GM21825 (cell line): ENCODE data around the gene CACNA1G.

ENCODE experiments used
- ATAC-seq: cut with Tn5 transposase; IDR thresholded peaks from one replicate; pipeline ENCODE4 v1.9.1; 2021; ENCODE audit warnings: mild to moderate bottlenecking, moderate library complexity; ENCODE audit not compliant: unreplicated experiment

CACNA1G gene

DNA sequence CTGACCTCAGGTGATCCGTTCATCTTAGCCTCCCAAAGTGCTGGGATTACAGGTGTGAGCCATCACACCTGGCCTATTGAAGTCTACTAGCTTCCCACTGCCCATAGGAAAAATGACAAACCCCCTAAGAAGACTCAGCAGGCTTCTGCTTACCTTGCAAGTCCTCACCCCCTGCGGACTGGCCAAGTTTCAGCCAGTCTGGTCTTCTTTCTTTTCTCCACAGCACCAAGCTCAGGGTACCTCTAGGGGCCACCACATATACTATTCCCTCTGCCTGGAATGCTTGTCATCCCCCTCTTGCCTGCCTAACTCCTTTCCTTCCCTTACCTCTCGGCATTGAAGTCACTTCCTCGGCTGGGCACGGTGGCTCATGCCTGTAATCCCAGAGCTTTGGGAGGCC, 105.3 kb downstream of the CACNA1G start:
- ATAC-seq: no peak

DNA sequence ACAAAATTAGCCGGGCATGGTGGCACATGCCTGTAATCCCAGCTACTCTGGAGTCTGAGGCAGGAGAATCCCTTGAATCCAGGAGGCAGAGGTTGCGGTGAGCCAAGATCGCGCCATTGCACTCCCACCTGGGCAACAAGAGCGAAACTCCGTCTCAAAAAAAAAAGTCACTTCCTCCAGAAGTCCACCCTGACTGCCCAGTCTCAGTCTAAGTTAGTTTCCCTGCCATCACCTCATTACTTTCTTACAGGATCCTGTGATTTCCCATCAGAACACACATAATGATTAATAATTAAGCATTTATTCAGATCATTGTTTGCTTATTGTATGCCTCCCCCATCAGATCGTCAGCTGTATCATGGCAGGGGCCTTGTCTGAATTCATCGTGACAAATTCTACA, 105.8 kb downstream of the CACNA1G start:
- ATAC-seq: no peak

DNA sequence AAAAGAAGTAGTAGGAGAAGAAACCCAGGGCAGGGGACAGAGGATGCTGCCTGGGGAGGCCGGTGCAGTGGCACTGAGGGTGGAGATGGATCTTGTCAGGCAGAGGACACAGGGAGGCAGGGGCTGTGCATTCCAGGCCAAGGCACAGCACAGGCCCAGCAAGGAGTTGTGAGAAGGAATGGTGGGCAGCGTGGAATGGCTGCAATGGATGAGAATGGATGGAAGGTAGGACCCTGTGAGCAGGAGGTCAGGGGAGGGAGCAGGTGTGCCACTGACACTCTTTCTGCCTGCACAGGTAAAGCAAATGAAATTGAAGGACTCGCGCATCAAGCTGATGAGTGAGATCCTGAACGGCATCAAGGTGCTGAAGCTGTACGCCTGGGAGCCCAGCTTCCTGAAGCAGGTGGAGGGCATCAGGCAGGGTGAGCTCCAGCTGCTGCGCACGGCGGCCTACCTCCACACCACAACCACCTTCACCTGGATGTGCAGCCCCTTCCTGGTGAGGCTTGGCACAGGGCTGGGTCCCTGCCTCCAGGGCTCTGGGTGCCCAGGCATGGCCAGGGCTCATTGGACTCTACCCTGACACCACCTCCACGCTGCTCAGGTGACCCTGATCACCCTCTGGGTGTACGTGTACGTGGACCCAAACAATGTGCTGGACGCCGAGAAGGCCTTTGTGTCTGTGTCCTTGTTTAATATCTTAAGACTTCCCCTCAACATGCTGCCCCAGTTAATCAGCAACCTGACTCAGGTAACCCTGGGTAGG, 106.9 kb downstream of the CACNA1G start:
- ATAC-seq: no peak

DNA sequence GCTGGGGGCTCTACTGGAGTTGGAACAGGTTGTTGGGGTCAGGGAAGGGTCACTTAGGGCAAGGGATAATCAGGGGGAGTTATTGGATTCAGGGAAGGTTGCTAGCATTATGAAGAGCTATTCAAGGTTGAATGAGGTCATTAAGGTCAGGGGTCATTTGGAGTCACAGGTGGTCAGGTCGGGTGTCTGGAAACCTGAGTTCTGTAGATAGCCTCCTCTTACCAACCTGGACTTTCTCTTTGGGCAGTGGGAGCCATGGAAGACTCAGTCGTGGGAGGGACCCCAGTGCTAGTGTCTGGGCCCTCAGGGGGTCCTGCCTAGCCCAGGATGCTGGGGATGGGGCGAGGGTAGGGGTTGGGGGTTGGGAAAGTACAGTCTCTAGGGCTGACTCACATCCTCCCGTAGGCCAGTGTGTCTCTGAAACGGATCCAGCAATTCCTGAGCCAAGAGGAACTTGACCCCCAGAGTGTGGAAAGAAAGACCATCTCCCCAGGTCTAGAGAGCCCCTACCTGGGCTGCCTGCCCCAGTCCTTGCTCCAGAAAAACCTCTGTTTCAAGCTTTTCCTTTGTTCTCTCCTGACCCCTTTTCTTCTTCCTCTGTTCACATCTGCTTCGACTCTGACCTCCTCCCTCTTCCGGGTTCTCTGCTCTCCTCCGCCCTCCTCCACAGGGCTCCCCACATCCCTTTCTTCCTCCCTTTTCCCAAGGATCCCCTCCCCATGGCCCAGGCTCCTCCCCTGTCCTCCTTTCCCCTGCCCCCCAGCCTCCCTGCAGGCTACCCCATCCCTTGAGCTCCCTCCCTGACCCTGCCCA, 107.7 kb downstream of the CACNA1G start:
- ATAC-seq: no peak

DNA sequence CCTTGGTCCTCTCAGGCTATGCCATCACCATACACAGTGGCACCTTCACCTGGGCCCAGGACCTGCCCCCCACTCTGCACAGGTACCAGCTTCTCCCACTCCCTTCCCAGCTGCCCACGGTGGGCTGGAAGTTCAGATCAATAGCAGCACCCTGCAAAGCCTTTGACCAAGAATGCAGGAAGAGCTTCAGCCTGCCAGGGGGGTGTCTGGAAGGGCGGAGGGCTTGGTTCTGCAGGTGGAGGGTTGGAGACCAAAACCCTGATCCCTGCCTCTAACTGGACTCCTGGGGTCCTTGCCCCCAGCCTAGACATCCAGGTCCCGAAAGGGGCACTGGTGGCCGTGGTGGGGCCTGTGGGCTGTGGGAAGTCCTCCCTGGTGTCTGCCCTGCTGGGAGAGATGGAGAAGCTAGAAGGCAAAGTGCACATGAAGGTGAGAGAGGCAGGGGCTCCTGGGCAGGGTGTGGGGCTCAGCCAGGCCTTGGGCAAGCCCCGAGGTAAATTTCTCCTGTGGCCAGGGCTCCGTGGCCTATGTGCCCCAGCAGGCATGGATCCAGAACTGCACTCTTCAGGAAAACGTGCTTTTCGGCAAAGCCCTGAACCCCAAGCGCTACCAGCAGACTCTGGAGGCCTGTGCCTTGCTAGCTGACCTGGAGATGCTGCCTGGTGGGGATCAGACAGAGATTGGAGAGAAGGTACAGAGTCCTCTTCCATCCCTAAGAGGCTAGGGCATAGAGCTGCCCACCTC, 108.5 kb downstream of the CACNA1G start:
- no peak for ATAC-seq

DNA sequence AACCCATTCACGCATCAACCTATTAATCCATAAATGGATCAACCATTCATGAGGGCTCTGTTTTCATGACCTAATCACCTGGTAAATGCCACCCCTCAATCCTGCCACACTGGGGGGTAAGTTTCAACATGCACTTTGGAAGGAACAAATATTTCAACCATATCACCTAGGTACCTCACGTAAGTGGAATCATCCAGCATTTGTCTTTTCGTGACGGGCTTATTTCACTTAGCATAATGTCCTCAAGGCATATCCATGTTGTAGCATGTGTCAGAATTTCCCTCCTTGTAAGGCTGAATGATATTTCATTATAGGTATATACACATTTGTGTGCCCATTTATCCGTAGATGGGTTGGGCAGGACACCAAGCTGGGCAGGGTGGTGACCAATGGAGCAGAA, 111.6 kb downstream of the CACNA1G start:
- ATAC-seq: no peak

DNA sequence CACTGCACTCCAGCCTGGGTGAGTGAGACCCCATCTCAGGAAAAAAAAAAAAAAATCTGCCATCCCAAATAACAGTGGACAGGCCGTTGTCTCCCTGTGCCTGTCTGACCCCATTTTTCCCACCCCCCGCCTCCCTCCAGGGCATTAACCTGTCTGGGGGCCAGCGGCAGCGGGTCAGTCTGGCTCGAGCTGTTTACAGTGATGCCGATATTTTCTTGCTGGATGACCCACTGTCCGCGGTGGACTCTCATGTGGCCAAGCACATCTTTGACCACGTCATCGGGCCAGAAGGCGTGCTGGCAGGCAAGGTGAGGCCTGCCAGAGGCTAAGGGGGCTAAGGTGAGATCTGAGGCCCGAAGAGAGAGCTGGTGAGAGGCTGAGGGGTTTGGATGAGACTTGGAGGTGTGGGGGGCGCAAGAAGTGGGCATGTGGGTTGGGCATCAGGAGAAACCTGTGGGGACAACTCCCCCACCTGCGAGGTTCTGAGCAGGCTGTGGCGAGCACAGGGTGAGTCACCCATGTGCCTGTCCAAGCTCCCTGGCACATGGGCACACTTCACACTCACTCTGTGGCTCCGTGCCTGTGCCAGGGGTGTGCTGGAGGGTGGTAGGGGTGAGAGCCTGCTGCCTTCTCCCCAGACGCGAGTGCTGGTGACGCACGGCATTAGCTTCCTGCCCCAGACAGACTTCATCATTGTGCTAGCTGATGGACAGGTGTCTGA, 112.5 kb downstream of the CACNA1G start:
- no peak for ATAC-seq

DNA sequence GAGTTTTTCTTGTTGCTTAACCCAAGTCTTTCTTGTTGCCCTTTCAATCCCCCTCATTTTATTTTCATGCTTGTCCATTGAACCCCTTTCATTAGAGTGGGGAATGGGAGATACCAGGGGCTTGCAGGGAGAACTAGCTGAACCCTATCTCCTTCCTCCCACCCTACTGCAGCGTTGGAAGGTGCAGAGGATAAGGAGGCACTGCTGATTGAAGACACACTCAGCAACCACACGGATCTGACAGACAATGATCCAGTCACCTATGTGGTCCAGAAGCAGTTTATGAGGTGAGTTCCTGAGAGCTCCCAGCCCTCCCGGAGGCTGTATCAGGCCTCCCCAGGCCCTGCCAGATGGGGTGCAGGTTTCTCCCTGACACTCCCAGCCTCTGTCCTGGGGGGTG, 114.7 kb downstream of the CACNA1G start:
- no peak for ATAC-seq

DNA sequence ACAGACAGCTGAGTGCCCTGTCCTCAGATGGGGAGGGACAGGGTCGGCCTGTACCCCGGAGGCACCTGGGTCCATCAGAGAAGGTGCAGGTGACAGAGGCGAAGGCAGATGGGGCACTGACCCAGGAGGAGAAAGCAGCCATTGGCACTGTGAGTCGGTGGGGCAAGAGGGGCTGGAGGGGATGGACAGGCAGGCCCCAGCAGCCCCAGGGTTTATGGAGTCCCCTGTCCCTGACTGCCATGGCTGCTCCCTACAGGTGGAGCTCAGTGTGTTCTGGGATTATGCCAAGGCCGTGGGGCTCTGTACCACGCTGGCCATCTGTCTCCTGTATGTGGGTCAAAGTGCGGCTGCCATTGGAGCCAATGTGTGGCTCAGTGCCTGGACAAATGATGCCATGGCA, 115.1 kb downstream of the CACNA1G start:
- ATAC-seq: no peak

DNA sequence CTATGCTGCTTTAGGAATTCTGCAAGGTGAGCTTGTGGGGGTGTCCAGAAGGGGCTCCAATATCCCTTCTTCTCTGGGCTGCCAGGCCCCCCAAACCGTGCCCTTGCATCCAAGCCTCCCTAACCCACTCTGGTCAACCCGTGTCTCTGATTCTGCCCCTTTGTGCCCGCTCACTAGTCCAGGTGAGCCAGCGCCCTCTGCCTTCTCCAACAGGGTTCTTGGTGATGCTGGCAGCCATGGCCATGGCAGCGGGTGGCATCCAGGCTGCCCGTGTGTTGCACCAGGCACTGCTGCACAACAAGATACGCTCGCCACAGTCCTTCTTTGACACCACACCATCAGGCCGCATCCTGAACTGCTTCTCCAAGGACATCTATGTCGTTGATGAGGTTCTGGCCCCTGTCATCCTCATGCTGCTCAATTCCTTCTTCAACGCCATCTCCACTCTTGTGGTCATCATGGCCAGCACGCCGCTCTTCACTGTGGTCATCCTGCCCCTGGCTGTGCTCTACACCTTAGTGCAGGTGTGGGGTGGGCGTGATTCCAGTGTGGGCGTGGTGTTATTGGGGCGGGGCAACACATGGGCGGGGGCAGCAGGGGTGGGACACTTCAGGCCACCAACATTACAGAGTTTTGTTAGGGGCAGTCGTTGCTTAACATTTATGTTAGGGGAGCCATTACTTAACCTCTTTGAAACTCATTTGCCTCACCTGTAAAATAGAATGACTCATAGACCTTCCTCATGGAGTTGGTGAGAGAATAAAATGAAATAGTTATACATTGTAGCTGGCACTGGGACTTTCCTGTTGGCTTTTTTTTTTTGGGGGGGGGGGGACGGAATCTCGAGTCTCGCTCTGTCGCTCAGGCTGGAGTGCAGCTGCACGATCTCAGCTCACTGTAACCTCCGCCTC, 115.8 kb downstream of the CACNA1G start:
- no peak for ATAC-seq
